ENCODE results near the gene ZNF385C.
"Not testable (repeated sequence)": the region's sequence is repeated elsewhere in the genome, so short reads cannot be mapped to it uniquely, and the experiment has no call there.

ZNF385C gene

GRCh38 chr17:42027590-42027889 lies 70.7 kb downstream of the ZNF385C start:
- peaks cover 0 to 23% of the 10 kb centered on the region in 2 donors for H3K27me3 ChIP-seq
- H3K4me1 ChIP-seq = peaks cover 0 to 11% (median 5%) of the 10 kb centered on the region in 4 donors
- no peak overlapping the region for H3K27ac ChIP-seq
- intact Hi-C loops (cut with DNase I; ENCODE audit: low total_unique reads) = no loop called here
- H3K36me3 ChIP-seq = peaks cover 16 to 20% (median 16%) of the 10 kb centered on the region in 3 donors
- TF ChIP-seq, protein P1, sequence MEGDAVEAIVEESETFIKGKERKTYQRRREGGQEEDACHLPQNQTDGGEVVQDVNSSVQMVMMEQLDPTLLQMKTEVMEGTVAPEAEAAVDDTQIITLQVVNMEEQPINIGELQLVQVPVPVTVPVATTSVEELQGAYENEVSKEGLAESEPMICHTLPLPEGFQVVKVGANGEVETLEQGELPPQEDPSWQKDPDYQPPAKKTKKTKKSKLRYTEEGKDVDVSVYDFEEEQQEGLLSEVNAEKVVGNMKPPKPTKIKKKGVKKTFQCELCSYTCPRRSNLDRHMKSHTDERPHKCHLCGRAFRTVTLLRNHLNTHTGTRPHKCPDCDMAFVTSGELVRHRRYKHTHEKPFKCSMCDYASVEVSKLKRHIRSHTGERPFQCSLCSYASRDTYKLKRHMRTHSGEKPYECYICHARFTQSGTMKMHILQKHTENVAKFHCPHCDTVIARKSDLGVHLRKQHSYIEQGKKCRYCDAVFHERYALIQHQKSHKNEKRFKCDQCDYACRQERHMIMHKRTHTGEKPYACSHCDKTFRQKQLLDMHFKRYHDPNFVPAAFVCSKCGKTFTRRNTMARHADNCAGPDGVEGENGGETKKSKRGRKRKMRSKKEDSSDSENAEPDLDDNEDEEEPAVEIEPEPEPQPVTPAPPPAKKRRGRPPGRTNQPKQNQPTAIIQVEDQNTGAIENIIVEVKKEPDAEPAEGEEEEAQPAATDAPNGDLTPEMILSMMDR (IDR thresholded peaks at IDR 0.05) = no peak
- DNase-seq = no peak
- no peak overlapping the region for H3K4me3 ChIP-seq
- no peaks in the 10 kb centered on the region for H3K9me3 ChIP-seq

DNA sequence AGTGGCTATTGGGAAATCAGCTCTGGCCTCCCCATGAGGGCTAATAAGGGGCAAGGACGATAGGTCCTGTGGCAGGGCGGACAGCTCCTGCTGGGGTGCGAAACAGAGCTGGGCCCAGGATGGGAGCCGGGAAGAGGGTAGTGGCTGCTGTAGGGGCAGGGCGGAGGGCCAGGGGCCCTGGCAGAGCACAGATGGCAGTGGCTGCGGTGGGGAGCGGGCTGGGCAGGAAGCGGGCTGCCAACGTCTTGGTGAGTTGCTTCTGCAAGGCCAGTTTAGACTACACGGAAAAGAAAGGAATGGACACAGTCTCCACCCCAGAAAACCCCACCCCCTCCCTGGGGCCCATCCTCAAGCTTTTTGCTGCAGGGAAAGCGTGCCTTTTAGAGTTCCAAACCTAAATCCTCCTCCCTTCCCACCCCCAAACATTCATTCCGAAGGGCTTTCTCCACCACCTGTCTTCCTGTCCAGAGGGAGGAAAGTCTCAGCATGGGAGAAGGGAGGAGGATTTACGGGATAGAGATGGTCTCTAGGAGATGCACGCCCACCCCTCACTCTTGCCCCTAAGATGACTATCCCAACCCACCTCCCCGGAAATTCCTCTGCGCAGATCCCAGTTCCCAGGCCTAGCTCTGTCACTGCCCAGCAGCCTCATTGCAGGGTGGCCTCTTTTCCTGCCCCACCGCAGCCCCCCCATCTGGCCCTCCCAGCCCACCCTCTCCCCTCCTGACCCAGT lies 71.2 kb downstream of the ZNF385C start:
- no peak for DNase-seq
- H3K27ac ChIP-seq = no peak overlapping the region
- no peak overlapping the region for H3K4me3 ChIP-seq
- intact Hi-C loops (cut with DNase I; ENCODE audit: low total_unique reads) = no loop called here
- TF ChIP-seq, protein P1 (IDR thresholded peaks at IDR 0.05) = no peak
- H3K27me3 ChIP-seq = peaks cover 0 to 23% of the 10 kb centered on the region in 2 donors
- peaks cover 0 to 11% (median 5%) of the 10 kb centered on the region in 4 donors for H3K4me1 ChIP-seq
- H3K9me3 ChIP-seq = no peaks in the 10 kb centered on the region
- peaks cover 21 to 25% (median 21%) of the 10 kb centered on the region in 3 donors for H3K36me3 ChIP-seq

DNA sequence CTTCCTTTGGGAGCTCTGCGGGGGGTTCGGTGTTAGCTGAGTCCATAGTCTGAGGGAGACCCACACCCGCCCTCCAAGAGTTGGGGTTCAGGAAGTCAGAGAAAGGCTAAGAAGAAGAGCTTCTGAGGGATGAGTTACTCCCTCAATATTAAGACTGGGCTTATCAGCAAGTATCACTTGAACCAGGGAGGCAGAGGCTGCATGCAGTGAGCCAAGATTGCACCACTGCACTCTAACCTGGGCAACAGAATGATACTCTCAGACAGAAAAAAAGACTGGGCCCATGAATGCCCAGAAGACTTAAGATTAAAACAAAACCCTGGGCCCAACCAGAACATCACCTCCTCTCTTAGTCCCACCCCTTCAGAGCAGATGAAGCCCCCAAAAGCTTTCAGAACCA lies 72.3 kb downstream of the ZNF385C start:
- TF ChIP-seq, protein P1 (IDR thresholded peaks at IDR 0.05) = no peak
- no peaks in the 10 kb centered on the region for H3K9me3 ChIP-seq
- H3K4me1 ChIP-seq = peaks cover 0 to 17% (median 10%) of the 10 kb centered on the region in 4 donors
- peaks cover 0 to 23% of the 10 kb centered on the region in 2 donors for H3K27me3 ChIP-seq
- no peak overlapping the region for H3K27ac ChIP-seq
- H3K4me3 ChIP-seq = no peak overlapping the region
- no peak for DNase-seq
- H3K36me3 ChIP-seq = peaks cover 22 to 32% (median 27%) of the 10 kb centered on the region in 3 donors
- intact Hi-C loops (cut with DNase I; ENCODE audit: low total_unique reads) = loop anchor here (2.0 kb wide), 1 partner anchor 91 kb away; no protein-coding TSS in a partner anchor

DNA sequence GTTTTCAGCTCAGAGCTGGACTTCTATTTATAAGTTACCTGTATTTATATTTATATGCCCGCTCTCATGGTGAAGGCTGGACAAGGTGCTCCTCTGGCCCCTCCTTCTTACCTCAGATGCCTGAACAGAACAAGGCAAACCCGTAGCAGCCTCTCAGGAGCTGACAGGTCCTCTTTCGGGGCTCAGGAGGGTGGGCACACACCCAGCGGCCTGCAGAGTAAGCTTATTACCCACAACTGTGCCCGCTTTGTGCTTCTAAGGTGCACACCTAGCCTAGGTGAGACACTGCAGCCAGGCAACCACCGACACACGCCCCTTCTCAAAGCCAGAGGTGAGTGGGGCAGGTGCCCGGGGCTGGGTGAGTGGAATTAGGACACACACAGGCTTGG lies 73.1 kb downstream of the ZNF385C start:
- H3K4me1 ChIP-seq = peaks cover 0 to 23% (median 16%) of the 10 kb centered on the region in 4 donors
- TF ChIP-seq, protein P1 (IDR thresholded peaks at IDR 0.05) = no peak
- peaks cover 22 to 32% (median 27%) of the 10 kb centered on the region in 3 donors for H3K36me3 ChIP-seq
- H3K4me3 ChIP-seq = no peak overlapping the region
- peaks cover 0 to 23% of the 10 kb centered on the region in 2 donors for H3K27me3 ChIP-seq
- no peak for DNase-seq
- no peak overlapping the region for H3K27ac ChIP-seq
- no peaks in the 10 kb centered on the region for H3K9me3 ChIP-seq
- intact Hi-C loops (cut with DNase I; ENCODE audit: low total_unique reads) = loop anchor here (2.0 kb wide), 1 partner anchor 92 kb away; no protein-coding TSS in a partner anchor

- intact Hi-C loops (cut with DNase I; ENCODE audit: low total_unique reads) = loop anchor here (2.0 to 5.0 kb wide), 2 partner anchors 61 to 93 kb away; no protein-coding TSS in a partner anchor
- peaks cover 22 to 32% (median 27%) of the 10 kb centered on the region in 3 donors for H3K36me3 ChIP-seq
- H3K9me3 ChIP-seq = no peaks in the 10 kb centered on the region
- H3K4me1 ChIP-seq = peaks cover 0 to 23% (median 18%) of the 10 kb centered on the region in 4 donors
- peak; percentile 42 to 72 for DNase-seq
- no peak overlapping the region for H3K4me3 ChIP-seq
- no peak overlapping the region for H3K27ac ChIP-seq
- peaks cover 0 to 22% of the 10 kb centered on the region in 2 donors for H3K27me3 ChIP-seq
- TF ChIP-seq, protein P1 (IDR thresholded peaks at IDR 0.05) = no peak
Measured at GRCh38 chr17:42023524-42024349, 74.5 kb downstream of the ZNF385C start.

GRCh38 chr17:42020845-42021244 lies 77.4 kb downstream of the ZNF385C start:
- H3K4me1 ChIP-seq = peaks cover 0 to 38% (median 30%) of the 10 kb centered on the region in 4 donors
- H3K36me3 ChIP-seq = peaks cover 22 to 32% (median 27%) of the 10 kb centered on the region in 3 donors
- peak overlapping the region; percentile 80 to 86 for H3K27ac ChIP-seq
- H3K27me3 ChIP-seq, H3K9me3 ChIP-seq: not testable (repeated sequence)
- H3K4me3 ChIP-seq = peak overlapping the region; percentile 73 to 78
- peak in 1 of 2 donors; percentile 41 for DNase-seq
- intact Hi-C loops (cut with DNase I; ENCODE audit: low total_unique reads) = loop anchor here (5.0 kb wide), 1 partner anchor 59 kb away; no protein-coding TSS in a partner anchor
